Skin epidermis (tissue), 12 donors: Measurements from ENCODE around the gene CCDC183.
"Not testable (repeated sequence)": the region's sequence is repeated elsewhere in the genome, so short reads cannot be mapped to it uniquely, and the experiment has no call there.

Experiments used
- H3K27ac ChIP-seq, 21 experiments: fragments of 200-600 bp; sonication (generic) in 11 of 21; one replicate each; pipeline ENCODE4 v1.5.0; 2020; ENCODE audit warnings: mild to moderate bottlenecking in 3 of 21, inconsistent platforms in 2 of 21, moderate library complexity in 2 of 21
- H3K4me3 ChIP-seq, 7 experiments: fragments of 200-600 bp; sonication (generic) in 2 of 7; one replicate each; pipeline ENCODE4 v1.5.0; 2020; ENCODE audit warnings: inconsistent platforms in 2 of 7, mild to moderate bottlenecking in 2 of 7, moderate library complexity in 1 of 7

Gene CCDC183

GRCh38 chr9:136831720-136832104 is 35.6 kb downstream of the CCDC183 start:
- no peak overlapping the region for H3K27ac ChIP-seq
- no peak overlapping the region for H3K4me3 ChIP-seq

DNA sequence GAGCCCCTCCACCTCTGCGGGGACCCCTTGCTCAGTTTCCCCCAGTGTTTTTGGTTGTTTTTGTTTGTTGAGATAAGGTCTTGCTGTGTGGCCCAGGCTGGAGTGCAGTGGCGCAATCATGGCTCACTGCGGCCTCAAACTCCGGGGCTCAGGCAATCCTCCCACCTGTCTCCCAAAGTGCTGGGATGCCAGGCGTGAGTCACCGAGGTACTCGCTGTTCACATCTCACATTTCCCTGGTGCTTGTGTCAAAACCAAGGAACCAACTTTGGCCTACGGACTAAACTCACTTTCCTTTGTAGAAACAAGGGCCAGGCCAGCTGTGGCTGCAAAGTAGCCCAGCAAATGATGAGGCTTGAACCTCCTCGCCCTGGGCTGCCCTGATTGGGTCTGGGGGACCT is 36.4 kb downstream of the CCDC183 start:
- Histone ChIP-seq H3K4me3 (no peak overlapping the region), H3K27ac (no peak overlapping the region)

DNA sequence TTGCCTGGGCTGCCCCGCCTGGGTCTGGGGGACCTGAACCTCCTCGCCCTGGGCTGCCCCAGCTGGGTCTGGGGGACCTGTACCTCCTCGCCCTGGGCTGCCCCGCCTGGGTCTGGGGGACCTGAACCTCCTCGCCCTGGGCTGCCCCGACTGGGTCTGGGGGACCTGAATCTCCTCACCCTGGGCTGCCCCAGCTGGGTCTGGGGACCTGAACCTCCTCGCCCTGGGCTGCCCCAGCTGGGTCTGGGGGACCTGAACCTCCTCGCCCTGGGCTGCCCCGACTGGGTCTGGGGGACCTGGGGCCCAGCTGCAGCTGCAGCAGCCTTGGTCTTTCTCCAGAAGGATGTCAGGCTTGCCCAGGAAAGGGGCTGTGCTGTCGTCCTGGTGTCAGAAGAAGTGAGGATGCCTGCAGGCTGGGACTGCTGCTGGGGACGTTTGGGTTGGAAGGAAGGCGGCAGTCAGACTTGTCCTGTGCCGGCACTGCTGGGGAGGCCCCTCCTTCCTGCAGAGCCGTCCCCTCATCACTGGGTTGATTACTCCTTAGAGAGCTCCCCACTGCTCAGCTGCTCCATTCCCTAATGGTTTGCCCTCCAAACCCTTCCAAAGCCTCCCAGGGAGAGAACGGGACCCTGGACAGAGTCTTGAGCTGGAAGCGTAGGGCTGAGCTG is 37.4 kb downstream of the CCDC183 start:
- H3K4me3 ChIP-seq, H3K27ac ChIP-seq: not testable (repeated sequence)

DNA sequence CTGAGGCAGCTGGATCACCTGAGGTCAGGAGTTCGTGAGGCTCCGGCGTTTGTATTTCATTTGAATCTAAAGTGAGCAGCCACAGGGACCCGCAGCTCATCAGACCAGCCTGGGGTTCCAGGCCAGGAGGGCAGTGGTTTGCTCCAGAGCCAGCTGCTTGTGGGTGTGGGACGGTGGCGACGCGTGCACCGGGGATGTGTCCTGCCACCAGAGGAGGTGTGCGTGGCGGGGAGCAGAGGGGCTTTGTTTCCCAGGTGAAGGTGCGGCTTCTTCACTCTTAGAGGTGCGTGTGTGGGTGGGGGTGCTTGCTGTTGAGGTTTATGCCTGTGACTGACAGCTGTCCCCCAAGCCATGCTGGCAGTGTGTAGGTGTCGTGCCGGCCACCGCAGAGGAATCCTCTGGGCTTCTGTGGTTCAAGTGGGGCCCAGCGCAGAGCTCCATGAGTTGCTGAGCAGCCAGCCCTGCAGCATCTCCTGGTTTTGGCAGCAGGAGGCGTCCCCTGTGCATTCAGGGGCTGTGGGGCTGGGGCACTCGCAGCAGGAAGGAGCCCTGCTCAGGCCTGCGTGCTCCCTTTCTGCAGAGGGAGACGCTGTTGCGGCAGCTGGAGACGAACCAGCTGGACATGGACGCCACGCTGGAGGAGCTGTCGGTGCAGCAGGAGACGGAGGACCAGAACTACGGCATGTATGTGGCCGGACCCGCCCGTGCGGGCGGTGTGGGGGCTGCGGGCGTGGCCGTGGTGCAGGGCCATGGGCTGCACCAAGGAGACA is 39.2 kb downstream of the CCDC183 start:
- H3K4me3 ChIP-seq = no peak overlapping the region

DNA sequence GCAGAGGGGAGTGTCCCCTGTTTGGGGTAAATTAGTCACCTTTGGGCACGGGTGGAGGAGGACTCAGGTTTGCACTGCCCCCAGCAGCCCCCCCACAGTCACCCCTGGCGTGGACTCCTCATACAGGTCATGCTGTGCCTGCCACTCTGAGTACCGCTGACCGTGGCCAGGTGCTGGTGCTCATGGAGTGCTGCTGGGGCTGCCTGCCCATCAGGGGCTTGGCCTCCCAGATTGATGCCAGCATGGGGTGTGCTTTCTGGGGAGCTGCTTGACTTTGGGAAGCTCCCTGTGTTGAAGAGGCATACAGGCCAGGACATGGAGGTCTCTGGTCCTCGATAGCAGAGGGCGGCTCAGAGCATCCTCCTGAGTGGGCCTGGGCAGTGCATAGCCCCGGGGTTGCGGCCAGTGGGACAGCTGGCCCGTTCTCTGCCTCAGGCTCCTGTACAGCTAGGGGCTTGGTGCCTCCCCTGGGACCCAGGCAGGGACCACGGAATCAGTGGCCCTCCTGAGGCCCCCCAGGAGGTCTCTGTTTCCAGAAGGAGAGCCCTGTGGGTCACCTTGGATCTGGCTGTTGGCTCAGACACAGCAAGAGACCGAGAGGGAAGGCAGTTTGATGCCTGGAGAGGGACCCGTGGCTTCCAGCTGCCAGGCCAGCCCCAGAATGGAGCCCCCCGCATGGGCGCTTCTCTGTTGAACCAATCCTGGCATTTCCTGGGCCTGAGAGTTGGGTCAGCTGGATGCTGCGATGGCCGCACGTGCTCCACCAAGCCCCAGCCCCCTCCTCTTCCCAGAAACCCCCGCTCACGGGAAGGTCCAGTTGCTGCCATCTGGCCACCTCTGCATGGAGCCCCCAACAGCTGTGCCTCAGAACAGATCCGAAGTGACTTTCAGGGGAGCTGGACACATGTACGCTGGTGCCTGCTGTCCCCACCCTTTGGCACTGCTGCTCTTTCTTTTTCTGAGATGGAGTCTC is 40.1 kb downstream of the CCDC183 start:
- H3K27ac ChIP-seq = no peak overlapping the region
- no peak overlapping the region for H3K4me3 ChIP-seq

More for the DNA sequence above, 39.2 kb downstream of the CCDC183 start:
- H3K27ac ChIP-seq = no peak overlapping the region

DNA sequence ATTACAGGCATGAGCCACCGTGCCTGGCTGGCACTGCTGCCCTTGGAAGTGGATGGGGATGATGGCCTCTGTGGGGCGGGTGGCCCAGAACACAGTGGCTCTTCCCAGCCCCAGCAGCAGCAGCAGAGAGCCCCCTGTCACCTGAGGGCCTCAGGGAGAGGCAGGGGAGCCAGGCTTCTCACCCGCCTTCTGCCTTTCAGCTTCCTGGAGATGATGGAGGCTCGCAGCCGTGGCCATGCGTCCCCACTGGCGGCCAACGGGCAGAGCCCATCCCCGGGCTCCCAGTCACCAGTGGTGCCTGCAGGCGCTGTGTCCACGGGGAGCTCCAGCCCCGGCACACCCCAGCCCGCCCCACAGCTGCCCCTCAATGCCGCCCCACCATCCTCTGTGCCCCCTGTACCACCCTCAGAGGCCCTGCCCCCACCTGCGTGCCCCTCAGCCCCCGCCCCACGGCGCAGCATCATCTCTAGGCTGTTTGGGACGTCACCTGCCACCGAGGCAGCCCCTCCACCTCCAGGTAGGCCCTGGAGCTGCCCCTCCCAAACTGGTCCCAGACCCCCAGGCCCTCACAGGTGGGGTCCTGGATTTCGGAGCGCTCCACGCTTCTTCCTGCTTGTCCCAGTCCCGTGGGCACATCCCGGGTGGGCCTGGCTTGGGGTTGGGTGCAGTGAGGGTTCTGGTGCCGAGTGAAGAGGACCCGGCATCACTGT is 41.2 kb downstream of the CCDC183 start:
- H3K27ac ChIP-seq = no peak overlapping the region
- H3K4me3 ChIP-seq = no peak overlapping the region

- H3K4me3 ChIP-seq = not testable (repeated sequence)
Measured at GRCh38 chr9:136837856-136838277, 41.7 kb downstream of the CCDC183 start.

DNA sequence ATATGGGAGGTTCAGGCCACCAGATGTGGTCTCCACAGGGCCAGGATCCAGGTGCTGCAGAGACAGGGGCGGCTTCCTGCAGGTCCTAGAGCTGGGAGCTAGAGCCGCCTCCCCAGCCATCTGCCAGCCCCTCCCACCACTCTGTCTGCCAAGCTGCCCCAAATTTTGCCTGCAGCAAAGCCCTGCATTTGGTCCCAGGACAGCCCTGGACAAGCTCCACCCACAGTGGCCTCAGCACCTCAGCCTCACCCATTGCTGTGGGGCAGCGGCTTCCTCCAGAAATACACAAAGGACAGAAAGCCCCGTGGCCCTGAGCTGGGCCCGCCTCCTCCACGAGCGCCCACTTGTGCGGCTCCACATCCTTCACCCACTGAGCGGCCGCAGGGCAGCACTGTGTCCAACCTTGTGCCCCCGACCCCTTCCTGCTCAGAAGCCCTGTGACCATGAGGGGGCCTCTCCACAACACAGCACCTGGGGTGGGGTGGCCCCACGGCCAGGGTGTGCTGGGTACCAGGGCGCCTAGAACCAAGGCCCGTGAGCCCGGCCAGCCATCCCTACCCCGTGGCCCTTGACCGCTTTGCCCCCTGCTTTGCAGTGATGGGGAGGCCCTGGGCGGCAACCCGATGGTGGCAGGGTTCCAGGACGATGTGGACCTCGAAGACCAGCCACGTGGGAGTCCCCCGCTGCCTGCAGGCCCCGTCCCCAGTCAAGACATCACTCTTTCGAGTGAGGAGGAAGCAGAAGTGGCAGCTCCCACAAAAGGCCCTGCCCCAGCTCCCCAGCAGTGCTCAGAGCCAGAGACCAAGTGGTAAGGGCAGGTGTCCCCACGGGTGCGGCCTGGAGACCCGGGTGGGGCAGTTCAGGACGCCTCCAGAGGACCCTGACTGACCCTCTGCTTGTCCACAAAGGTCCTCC is 42.4 kb downstream of the CCDC183 start:
- no peak overlapping the region for H3K4me3 ChIP-seq
- H3K27ac ChIP-seq = no peak overlapping the region

More at GRCh38 chr9:136837856-136838277, 41.7 kb downstream of the CCDC183 start:
- H3K27ac ChIP-seq = not testable (repeated sequence)

- Histone ChIP-seq H3K27ac (no peak overlapping the region), H3K4me3 (no peak overlapping the region)
Measured at GRCh38 chr9:136839229-136840139, 43.3 kb downstream of the CCDC183 start.

DNA sequence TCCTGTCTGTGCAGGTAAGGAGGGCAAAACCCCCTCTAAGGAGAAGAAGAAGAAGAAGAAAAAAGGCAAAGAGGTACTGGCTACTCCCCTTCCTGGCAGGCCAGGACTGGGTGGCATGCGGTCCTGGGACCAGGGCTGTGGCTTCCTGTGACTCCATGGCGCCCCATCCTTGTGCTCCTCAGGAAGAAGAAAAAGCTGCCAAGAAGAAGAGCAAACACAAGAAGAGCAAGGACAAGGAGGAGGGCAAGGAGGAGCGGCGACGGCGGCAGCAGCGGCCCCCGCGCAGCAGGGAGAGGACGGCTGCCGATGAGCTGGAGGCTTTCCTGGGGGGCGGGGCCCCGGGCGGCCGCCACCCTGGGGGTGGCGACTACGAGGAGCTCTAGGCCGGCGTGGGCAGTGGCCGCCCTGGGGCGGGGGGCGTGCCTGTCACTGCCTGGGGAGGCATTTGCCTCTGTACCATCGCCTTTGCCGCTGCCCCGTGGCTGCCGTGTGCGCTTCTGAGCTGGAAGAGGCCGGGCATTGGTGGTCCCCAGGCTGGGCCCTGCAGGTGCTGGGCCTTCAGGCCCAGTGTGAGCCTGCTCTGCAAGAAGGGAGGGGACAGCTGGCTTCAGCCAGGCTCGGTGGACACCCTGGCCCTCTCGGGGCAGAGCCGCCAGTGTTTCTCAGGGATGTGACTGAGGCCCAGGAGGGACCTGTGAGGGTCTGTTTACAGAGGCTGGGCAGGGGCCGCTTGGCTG is 44.2 kb downstream of the CCDC183 start:
- H3K27ac ChIP-seq = peak overlapping the region in 1 of 21 experiments; percentile 27

DNA sequence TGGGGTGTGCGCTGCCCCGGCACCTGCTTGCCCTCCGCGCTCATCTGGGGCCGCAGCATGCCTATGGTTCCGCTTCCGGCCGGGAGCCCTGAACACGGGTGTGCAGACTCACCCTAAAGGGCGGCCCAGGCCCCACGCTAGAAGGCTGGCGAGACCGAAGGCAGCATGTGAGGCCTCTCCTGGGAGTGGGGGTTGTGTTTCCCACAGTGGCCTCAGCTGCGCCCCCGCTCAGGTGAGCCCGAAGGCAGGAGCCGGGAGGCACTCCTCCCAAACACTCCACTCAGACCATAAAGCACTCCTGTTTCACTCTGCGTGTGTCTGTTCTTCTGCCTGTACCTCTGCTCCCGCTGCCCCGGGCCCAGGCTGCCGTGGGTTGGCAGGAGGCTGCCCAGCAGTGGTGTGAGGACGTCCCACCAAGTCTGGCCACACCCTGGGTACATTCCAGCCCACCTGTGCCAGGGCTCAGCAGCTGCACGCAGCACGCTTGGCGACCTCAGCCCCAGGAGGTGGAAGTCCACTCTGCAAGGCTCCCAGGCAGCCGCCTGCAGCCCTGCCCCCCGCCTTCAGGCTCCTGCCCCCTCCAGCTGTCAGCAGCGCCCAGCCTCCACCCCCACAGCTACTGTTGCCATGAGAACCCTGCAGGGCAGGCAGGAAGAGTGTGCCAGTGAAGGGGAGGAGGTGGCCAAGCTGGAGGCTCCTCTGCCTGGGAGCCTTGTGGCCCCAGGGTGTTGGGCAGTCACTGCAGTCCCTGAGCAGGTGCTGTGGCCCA is 44.9 kb downstream of the CCDC183 start:
- Histone ChIP-seq H3K4me3 (no peak overlapping the region), H3K27ac (peak overlapping the region in 3 of 21 experiments; percentile 2 to 29 (median 27))

More for the DNA sequence above, 44.2 kb downstream of the CCDC183 start:
- H3K4me3 ChIP-seq = no peak overlapping the region

DNA sequence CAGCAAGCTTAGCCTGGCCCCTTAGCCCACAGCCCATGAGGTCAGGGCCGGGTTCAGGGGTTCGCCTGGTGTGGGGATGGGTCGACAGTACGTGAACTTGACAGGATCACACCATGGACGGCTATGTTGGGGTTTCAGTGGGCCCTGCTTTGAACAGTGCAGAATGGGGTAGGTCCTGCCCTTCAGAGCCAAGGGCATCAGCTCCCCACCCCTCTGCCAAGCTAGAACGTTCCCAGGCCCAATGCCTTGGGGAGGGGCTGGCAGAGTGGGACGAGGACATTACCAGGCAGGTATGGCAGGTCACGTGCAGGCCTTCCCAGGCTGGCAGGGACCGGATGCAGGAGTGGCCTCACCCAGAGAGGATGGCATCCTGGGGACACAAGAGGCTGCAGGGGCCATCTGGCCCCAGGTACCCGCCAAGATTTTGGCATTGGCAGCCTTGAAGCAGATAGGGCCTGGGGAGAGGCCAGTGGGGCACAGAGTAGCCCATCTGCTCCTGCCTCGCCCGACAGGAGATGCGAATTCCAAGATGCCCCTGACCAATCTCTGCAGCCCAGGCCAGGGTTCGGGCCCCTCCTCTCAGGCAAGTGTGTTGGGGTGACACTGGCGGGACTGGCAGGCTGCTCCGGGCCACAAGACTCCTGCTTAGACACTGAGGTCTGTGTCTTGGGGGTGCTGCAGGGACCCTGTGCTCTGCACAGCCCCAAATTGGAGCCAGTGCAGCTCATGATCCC is 45.7 kb downstream of the CCDC183 start:
- H3K27ac ChIP-seq = peak overlapping the region in 2 of 21 experiments; percentile 50 to 64
- peak overlapping the region in 5 of 7 experiments; percentile 35 to 52 (median 44) for H3K4me3 ChIP-seq

DNA sequence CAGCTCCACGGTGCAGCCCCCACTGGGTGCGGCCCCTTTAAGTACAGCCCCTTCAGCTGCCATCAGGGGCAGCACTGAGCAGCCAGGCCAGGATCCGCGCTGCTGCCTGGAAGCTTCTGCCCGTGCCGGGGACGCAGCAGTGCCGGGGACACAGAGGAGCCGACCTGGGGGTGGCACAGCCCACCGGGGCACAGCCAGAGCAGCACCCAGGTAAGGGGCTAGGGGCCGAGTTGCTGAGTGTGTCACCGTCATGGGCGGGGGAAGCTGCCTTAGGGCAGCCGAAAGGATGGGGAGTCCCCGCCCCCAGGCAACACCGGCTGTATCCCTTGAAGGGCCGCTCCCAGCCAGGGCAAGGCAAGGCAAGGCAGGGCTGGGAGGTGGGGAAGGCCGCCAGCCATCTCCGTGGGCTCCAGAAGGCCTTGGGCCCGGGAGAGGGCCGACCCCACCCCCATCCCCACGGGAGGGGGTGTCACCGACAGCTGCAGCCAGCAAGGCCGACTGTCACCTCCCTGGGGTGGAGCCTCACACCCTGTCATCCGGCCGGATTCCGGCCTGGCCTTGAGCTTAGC is 46.3 kb downstream of the CCDC183 start, which contains the start of gene AJM1:
Gene AJM1 (plus strand): TSS at position 99 of the 569 bp plus-strand sequence. CDS start 1,937 bp downstream, outside the sequence.
- H3K4me3 ChIP-seq = peak within 1 kb of the TSS; percentile 20 to 52 (median 43)
- H3K27ac ChIP-seq = peak within 1 kb of the TSS in 10 of 21 experiments; percentile 0 to 64 (median 32)

- Histone ChIP-seq H3K4me3 (peak overlapping the region in 6 of 7 experiments; percentile 1 to 52 (median 44)), H3K27ac (peak overlapping the region in 3 of 21 experiments; percentile 0 to 31 (median 29))
Measured at GRCh38 chr9:136843159-136843800, 47.1 kb downstream of the CCDC183 start.
